Ramos (cell line): ENCODE data around the gene KLHL22.
"Not testable (repeated sequence)": the region's sequence is repeated elsewhere in the genome, so short reads cannot be mapped to it uniquely, and the experiment has no call there.

ENCODE experiments used
- in situ Hi-C: fragments of 300-500 bp; cut with MboI; formaldehyde crosslinking; loops from one replicate; pipeline ENCODE4 v1.14.3; 2022; ENCODE audit warnings: low sequenced_read_pairs; ENCODE audit not compliant: unreplicated experiment

KLHL22 gene

DNA sequence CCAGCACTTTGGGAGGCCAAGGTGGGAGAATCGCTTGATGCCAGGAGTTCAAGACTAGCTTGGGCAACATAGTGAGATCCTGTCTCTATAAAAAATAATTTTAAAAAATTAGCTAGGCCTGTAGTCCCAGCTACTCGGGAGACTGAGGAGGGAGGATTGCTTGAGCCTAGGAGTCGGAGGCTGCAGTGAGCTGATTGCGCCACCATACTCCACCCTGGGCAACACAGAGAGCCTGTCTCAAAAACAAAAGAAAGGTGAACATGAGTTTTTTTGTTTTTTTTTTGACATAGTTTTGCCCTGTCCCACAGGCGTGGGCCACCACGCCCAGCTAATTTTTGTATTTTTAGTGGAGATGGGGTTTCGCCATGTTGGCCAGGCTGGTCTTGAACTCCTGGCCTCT, 29.5 kb upstream of the KLHL22 start:
- in situ Hi-C loops: no loop called here

- in situ Hi-C loops: no loop called here
Measured at GRCh38 chr22:20524004-20524481, 28.4 kb upstream of the KLHL22 start.

- in situ Hi-C loops: no loop called here
Measured at GRCh38 chr22:20523086-20523983, 27.7 kb upstream of the KLHL22 start.

DNA sequence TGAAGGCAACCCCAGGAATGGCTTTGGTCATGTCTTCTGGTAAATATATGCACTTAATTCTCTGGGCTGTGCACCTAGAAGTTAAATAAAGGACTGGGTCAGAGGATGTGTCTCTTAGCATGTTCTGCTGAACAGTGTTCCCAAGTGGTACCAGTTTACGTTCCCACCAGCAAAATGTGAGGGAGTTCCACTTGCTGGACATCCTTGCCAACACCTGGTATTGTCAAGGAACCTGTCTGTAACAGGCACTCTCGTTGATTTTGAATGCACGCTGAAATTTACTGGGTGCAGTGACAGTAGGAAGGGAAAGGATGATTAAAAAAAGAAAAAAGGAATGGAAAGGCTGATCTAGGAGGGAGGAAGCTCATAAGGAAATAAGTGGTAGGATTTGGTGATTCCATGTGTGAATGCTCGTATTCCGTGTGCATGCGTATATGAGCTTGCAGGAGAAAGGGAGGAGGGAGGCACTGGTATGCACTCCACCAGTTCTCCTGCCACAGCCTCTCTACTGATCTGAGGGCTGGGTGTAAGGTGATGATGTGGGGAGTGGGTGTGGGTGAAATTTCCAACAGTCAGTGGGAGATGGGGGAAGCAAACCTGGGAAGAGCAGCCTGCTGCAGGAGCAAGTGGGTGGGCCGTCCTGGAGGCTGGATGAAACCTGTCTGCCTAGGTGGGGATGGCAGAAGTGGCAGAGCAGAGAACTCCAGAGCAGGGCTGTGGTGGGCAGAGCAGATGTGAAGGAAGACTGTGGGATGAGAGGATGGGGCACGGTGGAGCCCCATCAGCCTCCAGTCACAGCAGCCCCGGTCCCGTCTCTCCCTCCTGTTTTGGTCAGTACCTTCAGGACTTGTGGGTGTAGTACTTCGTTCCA, 26.8 kb upstream of the KLHL22 start:
- in situ Hi-C loops: no loop called here

DNA sequence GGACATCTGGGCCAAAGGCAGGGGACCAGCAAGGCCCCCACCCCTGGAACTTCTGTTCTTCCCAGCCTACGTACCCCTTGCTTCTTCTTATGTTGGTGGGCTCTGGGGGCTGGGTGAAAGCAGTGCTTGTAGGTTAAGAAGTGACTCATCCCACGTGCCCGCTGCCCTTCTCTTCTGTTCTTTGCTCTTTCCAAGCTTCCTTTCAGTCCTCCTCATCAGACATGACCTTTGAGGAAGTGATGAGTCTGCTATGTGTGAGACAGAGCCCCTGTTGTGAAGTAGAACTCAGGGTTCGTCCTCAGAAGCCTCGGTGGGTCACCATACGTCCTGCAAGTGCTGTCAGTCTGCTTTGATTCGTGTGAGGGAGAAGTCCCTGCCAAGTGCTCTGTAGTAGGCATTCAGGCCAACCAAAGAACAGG, 24.5 kb upstream of the KLHL22 start:
- in situ Hi-C loops: no loop called here

GRCh38 chr22:20519558-20519957, 24.0 kb upstream of the KLHL22 start:
- in situ Hi-C loops: no loop called here

DNA sequence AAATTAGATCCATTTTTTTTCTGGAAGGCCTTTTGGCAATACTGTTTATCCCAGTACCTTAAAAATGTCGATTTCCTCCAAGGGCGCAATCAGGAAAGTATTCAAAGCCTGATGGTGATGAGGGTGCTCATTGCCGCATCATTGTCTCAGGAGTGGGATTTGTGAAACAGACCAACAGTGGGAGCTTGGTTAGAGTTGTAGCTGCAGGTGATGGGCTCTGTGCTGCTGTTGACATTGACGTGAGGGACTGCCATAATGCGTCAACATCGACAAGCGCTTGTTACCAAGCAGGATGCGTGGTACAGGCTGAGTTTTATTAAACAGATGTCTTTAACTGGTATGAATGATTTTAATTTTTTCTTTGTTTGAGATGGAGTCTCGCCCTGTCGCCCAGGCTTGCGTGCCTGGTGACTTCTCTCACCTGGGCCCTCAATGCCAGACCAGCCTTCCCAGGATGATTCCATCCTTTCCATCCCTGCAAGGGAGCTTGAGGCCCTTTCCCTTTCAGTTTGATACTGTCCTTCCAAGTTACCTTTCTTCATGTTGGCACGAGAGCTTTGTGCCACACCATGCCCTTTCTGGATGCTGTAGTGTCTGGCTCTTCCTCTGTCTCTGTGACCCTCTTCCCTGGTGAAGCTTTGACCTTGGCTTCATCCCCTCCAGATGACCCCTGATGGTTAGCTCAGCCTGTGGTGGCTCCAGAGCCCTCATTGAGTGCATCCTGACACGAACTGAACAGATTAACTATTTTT, 22.4 kb upstream of the KLHL22 start:
- in situ Hi-C loops: no loop called here

GRCh38 chr22:20517422-20517821, 21.8 kb upstream of the KLHL22 start:
- in situ Hi-C loops: no loop called here

DNA sequence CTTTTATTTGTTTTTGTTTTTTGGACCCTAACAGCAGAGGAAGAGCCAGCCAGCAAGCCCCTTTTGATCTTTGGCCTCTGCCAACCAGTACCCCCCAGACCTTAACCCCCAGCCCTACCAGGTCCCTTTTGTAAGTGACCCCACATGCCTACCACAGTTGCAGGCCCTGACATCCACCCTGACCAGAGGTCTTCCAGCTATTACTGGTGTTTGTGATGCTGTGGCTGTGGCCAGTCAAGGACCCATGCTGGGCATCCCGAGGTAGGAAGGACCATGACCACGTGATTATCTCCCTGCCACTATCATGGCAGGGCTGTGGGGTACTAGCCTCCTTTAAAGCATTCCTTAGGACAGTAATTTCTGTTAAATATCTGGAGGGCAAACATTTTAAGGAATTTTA, 20.8 kb upstream of the KLHL22 start:
- in situ Hi-C loops: no loop called here

- in situ Hi-C loops: no loop called here
Measured at GRCh38 chr22:20514658-20515406, 19.2 kb upstream of the KLHL22 start.

DNA sequence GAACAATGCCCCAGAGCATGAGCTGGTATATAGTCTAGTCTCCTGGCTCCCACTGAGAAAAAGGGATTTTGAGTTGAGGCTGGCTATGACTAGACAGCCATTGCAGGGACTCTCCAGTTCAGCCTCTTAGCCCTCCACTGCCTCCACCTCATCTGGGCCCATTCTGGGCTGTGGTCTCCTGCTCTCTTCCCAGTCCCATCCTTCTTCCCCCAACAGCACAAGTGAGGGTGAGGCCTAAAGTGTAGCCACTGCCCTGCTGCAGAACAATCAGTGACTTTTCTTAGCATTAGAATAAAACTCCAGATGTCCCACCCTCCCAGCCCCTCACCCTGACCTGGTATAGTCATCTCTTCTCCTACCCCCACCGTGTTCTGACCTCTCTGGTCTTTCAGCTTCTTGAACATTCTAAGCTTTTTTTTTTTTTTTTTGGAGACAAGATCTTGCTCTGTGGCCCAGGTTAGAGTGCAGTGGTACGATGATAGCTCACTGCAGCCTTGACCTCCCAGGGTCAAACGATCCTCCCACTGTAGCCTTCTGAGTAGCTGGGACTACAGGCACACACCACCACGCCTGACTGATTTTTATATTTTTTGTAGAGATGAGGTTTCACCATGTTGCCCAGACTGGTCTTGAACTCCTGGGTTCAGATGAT, 16.1 kb upstream of the KLHL22 start:
- in situ Hi-C loops: no loop called here

DNA sequence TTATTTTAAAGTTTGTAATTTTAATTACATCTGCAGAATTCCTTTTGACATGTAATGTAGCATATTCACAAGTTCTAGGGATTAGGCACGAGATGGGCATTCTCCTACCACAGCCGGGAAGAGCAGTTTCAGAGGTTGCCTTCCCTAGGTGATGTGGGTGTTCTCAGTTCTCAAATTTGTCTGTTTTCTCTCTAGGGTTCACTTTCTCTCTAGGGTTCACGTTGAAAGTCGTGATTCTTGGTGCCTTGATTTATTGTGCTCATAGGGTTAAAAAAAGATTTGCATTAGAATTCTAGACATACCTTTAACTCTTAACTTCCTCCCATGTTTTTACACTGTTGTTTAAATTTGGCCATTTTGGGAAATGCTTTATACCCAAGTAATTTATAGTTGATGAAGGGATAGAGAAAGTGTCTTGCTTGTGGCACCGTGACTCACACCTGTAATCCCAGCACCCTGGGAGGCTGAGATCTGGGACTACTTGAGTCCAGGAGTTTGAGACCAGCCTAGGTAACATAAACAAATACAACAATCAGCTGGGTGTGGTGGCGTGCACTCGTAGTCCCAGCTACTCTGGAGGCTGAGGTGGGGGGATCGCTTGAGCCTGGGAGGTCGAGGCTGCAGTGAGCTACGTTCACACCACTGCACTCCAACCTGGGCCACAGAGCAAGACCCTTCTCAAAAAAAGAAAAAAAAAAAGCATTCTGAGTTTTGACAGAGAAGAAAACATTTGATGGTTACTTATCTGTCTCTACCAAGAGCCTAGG, 15.4 kb upstream of the KLHL22 start:
- in situ Hi-C loops: no loop called here

GRCh38 chr22:20509344-20510047, 13.9 kb upstream of the KLHL22 start:
- in situ Hi-C loops: no loop called here

DNA sequence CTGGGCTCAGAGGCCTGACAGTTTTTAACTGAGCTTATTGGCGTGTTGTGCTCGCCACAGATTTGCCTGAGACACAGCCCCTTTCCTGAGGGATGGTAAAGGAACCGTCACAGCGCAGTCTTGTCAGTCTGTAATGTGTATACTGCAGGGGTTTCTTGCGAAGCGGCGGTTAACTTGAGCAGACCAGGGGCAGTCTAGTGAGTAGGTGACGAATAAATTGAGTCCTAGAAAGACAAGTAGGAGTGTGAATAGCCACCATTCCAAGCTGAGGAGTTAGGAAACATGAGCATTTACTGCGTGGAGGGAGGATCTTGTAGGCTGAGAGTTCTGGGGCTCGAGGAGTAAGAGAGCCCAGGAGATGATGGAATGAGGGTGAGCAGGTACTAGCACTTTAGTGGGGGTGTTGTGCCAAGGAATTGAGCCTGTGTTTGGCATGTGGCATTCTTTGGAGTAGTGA, 13.2 kb upstream of the KLHL22 start:
- in situ Hi-C loops: no loop called here

DNA sequence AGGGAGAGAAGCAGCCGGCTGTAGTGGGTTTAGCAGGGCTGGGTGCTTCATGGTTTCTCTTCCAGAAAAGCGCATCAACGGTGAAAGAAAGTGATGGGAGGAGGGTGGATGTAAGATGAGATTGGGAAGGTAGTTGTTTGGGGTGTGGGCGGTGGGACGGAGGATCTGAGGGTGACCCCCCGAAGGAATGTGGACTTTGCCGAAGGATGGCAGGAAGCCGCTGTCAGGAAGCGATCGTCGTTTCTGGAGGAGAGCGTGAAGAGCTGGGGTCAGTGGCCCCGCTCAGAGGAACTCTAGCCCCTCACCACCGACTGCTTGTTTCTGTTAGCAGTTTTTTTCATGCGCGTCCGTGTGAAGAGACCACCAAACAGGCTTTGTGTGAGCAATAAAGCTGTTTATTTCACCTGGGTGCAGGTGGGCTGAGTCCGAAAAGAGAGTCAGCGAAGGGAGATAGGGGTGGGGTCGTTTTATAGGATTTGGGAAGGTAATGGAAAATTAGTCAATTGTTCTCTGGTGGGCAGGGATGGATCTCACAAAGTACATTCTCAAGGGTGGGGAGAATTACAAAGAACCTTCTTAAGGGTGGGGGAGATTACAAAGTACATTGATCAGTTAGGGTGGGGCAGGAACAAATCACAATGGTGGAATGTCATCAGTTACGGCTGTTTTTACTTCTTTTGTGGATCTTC, 12.6 kb upstream of the KLHL22 start:
- in situ Hi-C loops: not testable (repeated sequence)

GRCh38 chr22:20507253-20508066, 11.9 kb upstream of the KLHL22 start, which contains the start of gene MED15:
TSS of gene MED15 (plus strand) at chr22:20507610. CDS start at chr22:20507679, 69 bp downstream.
- in situ Hi-C loops: no loop called here
